CD4-positive, alpha-beta T cell (primary cell): ENCODE measurements around the gene ASH1L. TPM values are rescaled to one million over a fixed set of nuclear protein-coding genes. Genes with fewer than 3 reads are reported as not detected.
"Not testable (repeated sequence)": the region's sequence is repeated elsewhere in the genome, so short reads cannot be mapped to it uniquely, and the experiment has no call there.

Experiments used
- ATAC-seq: fragments of 200-7000 bp; cut with Tn5 transposase; one replicate; pipeline ENCODE4 v1.10.0; 2022; ENCODE audit warnings: mild to moderate bottlenecking; ENCODE audit not compliant: poor library complexity
- CTCF ChIA-PET: fragments of 350-600 bp; sonication (Branson Sonifier 250); formaldehyde crosslinking; loops from one replicate; lab custom pipeline; 2021; ENCODE audit warnings: antibody characterized with exemption, inconsistent platforms; lab: Charles Lee
- POLR2A ChIA-PET: fragments of 350-600 bp; sonication (Branson Sonifier 250); formaldehyde crosslinking; loops from one replicate; lab custom pipeline; 2021; ENCODE audit warnings: antibody characterized with exemption, inconsistent platforms; lab: Charles Lee
- DNase-seq, 14 experiments: peaks; one replicate each; pipeline ENCODE4 v3.0.0-alpha.2; 2013 to 2020; ENCODE audit warnings: mixed read lengths in 2 of 14
- H3K27ac ChIP-seq, 2 donors: one replicate each; pipeline versions ENCODE4 v1.5.1 to v1.7.0; 2013; ENCODE audit warnings: low read length in 2 of 2, low read depth in 1 of 2, mild to moderate bottlenecking in 1 of 2
- H3K27me3 ChIP-seq, 2 experiments: 1 replicate in 1 of 2; 2 replicates in 1 of 2; pipeline versions ENCODE4 v1.6.1 to v1.7.0; 2013; ENCODE audit warnings: low read length in 2 of 2, control low read depth in 1 of 2, mild to moderate bottlenecking in 1 of 2, moderate library complexity in 1 of 2; ENCODE audit not compliant: insufficient read depth in 2 of 2, control insufficient read depth in 1 of 2
- H3K36me3 ChIP-seq: one replicate; pipeline ENCODE4 v1.6.1; 2013; ENCODE audit warnings: low read length, control low read depth; ENCODE audit not compliant: insufficient read depth
- H3K4me1 ChIP-seq: one replicate; pipeline ENCODE4 v1.6.1; 2013; ENCODE audit warnings: low read length, control low read depth; ENCODE audit not compliant: insufficient read depth
- H3K4me3 ChIP-seq: one replicate; pipeline ENCODE4 v1.5.1; 2013; ENCODE audit warnings: mild to moderate bottlenecking, low read length, moderate library complexity
- H3K9me3 ChIP-seq, 2 experiments: 1 replicate in 1 of 2; 2 replicates in 1 of 2; pipeline versions ENCODE4 v1.6.1 to v1.7.0; 2013; ENCODE audit warnings: low read length in 2 of 2, mild to moderate bottlenecking in 2 of 2, control low read depth in 1 of 2, moderate library complexity in 1 of 2; ENCODE audit not compliant: control insufficient read depth in 1 of 2, insufficient read depth in 1 of 2
- H3K27ac Mint-ChIP-seq: one replicate; pipeline ENCODE4 v1.8.0; 2020; ENCODE audit warnings: mixed read lengths
- H3K27me3 Mint-ChIP-seq: one replicate; pipeline ENCODE4 v1.8.0; 2021; ENCODE audit warnings: mixed read lengths
- H3K36me3 Mint-ChIP-seq: one replicate; pipeline ENCODE4 v1.8.0; 2021; ENCODE audit warnings: low read depth, mixed read lengths
- H3K4me1 Mint-ChIP-seq: one replicate; pipeline ENCODE4 v1.8.0; 2021; ENCODE audit warnings: low read depth, mixed read lengths
- H3K4me3 Mint-ChIP-seq: one replicate; pipeline ENCODE4 v1.8.0; 2020; ENCODE audit warnings: mild to moderate bottlenecking, mixed read lengths
- H3K9me3 Mint-ChIP-seq: one replicate; pipeline ENCODE4 v1.8.0; 2020; ENCODE audit warnings: mixed read lengths
- CTCF ChIP-seq: fragments of 200-600 bp; IDR thresholded peaks from one replicate; pipeline ENCODE4 v1.8.0; 2022; ENCODE audit warnings: antibody characterized with exemption, mild to moderate bottlenecking
- intact Hi-C, 2 experiments: fragments of 100-400 bp; cut with DNase I in 1 of 2; cut with micrococcal nuclease in 1 of 2; formaldehyde crosslinking; loops; one replicate each; pipeline versions ENCODE4 v1.15.1 to v1.9.0; 2023 to 2025; cut with DNase I, micrococcal nuclease
- total RNA-seq, 174 experiments: library from RNA in 2 of 174; stranded (reverse) in 2 of 174; gene quantifications; one replicate each; pipeline ENCODE4 v1.2.3 and lab custom pipeline; 2021 to 2026

Gene ASH1L
- total RNA-seq, 2 experiments from 2014 or later, result 71.0 to 72.8 TPM

- Mint-ChIP-seq H3K27ac (peak overlapping the region; percentile 24), H3K27me3 (no peaks in the 10 kb centered on the region), H3K36me3 (peaks cover 53% of the 10 kb centered on the region), H3K4me3 (no peak overlapping the region), H3K9me3 (no peaks in the 10 kb centered on the region), H3K4me1 (peaks cover 81% of the 10 kb centered on the region)
- no peaks in the 10 kb centered on the region for H3K27me3 ChIP-seq
- CTCF ChIA-PET, result interaction anchor here (1.1 kb wide), 1 partner anchor 268 kb away, joined by 3 read pairs; no protein-coding TSS in a partner anchor
- intact Hi-C loops, result no loop called here
- no peak for TF ChIP-seq CTCF
- H3K36me3 ChIP-seq, result peaks cover 23% of the 10 kb centered on the region
- no peak for DNase-seq
- H3K4me3 ChIP-seq, result no peak overlapping the region
- H3K4me1 ChIP-seq, result peaks cover 22% of the 10 kb centered on the region
- H3K27ac ChIP-seq, result no peak overlapping the region
- no peaks in the 10 kb centered on the region for H3K9me3 ChIP-seq
- POLR2A ChIA-PET, result interaction anchor here (0.9 kb wide), 1 partner anchor 17 kb away, joined by 3 read pairs; no protein-coding TSS in a partner anchor
- no peak for ATAC-seq
These were observed 44.1 kb downstream of the ASH1L start for GRCh38 chr1:155518484-155518883.

GRCh38 chr1:155514582-155515187, 47.9 kb downstream of the ASH1L start:
- no peaks in the 10 kb centered on the region for H3K9me3 ChIP-seq
- peaks cover 63% of the 10 kb centered on the region for H3K4me1 Mint-ChIP-seq
- peak overlapping the region; percentile 8 for H3K4me3 ChIP-seq
- peak overlapping the region; percentile 82 for H3K27ac Mint-ChIP-seq
- H3K27me3 ChIP-seq, result no peaks in the 10 kb centered on the region
- peaks cover 22% of the 10 kb centered on the region for H3K4me1 ChIP-seq
- H3K36me3 Mint-ChIP-seq, result peaks cover 53% of the 10 kb centered on the region
- no peak for TF ChIP-seq CTCF
- CTCF ChIA-PET, result interaction anchor here (1.8 kb wide), 1 partner anchor 264 kb away, joined by 4 read pairs; no protein-coding TSS in a partner anchor
- peaks cover 14% of the 10 kb centered on the region for H3K36me3 ChIP-seq
- peak overlapping the region; percentile 72 for H3K4me3 Mint-ChIP-seq
- ATAC-seq (peak; percentile 90), DNase-seq (peak in 11 of 14 experiments; percentile 2 to 60 (median 17))
- intact Hi-C loops, result loop anchor here in 1 of 2 experiments (5.0 kb wide), 1 partner anchor 48 kb away; the partner anchor contains the start of gene ASH1L
- POLR2A ChIA-PET, result interaction anchor here (0.5 to 1.5 kb wide), 4 partner anchors 14 to 144 kb away, joined by 3 to 8 read pairs (median 4); partner anchors contain the start of gene ASH1L
- H3K27ac ChIP-seq, result peak overlapping the region; percentile 3 to 10
- no peaks in the 10 kb centered on the region for H3K9me3 Mint-ChIP-seq
- no peaks in the 10 kb centered on the region for H3K27me3 Mint-ChIP-seq

GRCh38 chr1:155513300-155513916, 49.2 kb downstream of the ASH1L start:
- H3K36me3 ChIP-seq, result peaks cover 6% of the 10 kb centered on the region
- peaks cover 54% of the 10 kb centered on the region for H3K36me3 Mint-ChIP-seq
- peak in 2 of 14 experiments; percentile 24 to 32 for DNase-seq
- ChIA-PET POLR2A (interaction anchor here (1.5 kb wide), 1 partner anchor 13 kb away, joined by 4 read pairs; no protein-coding TSS in a partner anchor), CTCF (interaction anchor here (0.7 kb wide), 1 partner anchor 11 kb away, joined by 3 read pairs; no protein-coding TSS in a partner anchor)
- no peaks in the 10 kb centered on the region for H3K9me3 Mint-ChIP-seq
- no peaks in the 10 kb centered on the region for H3K9me3 ChIP-seq
- peak overlapping the region; percentile 82 for H3K27ac Mint-ChIP-seq
- peaks cover 20% of the 10 kb centered on the region for H3K4me1 ChIP-seq
- no peak overlapping the region for H3K4me3 ChIP-seq
- ATAC-seq, result no peak
- no peak for TF ChIP-seq CTCF
- intact Hi-C loops, result loop anchor here in 1 of 2 experiments (5.0 kb wide), 1 partner anchor 49 kb away; the partner anchor contains the start of gene ASH1L
- no peaks in the 10 kb centered on the region for H3K27me3 ChIP-seq
- peaks cover 61% of the 10 kb centered on the region for H3K4me1 Mint-ChIP-seq
- no peak overlapping the region for H3K27ac ChIP-seq
- H3K4me3 Mint-ChIP-seq, result no peak overlapping the region
- H3K27me3 Mint-ChIP-seq, result no peaks in the 10 kb centered on the region

GRCh38 chr1:155511385-155511784, 51.2 kb downstream of the ASH1L start:
- peak overlapping the region; percentile 49 for H3K27ac Mint-ChIP-seq
- not testable (repeated sequence) for ATAC-seq, DNase-seq

More at GRCh38 chr1:155511385-155511784, 51.2 kb downstream of the ASH1L start:
- H3K9me3 Mint-ChIP-seq, H3K9me3 ChIP-seq, H3K27ac ChIP-seq, H3K4me3 Mint-ChIP-seq, H3K27me3 ChIP-seq, H3K36me3 ChIP-seq, H3K27me3 Mint-ChIP-seq, CTCF ChIA-PET, H3K4me3 ChIP-seq, POLR2A ChIA-PET: not testable (repeated sequence)
- peaks cover 59% of the 10 kb centered on the region for H3K4me1 Mint-ChIP-seq
- peaks cover 53% of the 10 kb centered on the region for H3K36me3 Mint-ChIP-seq
- H3K4me1 ChIP-seq, result peaks cover 24% of the 10 kb centered on the region
- intact Hi-C loops, result loop anchor here in 1 of 2 experiments (5.0 kb wide), 1 partner anchor 51 kb away; the partner anchor contains the start of gene ASH1L
